ENCODE data around the gene SLC27A4.

DNA sequence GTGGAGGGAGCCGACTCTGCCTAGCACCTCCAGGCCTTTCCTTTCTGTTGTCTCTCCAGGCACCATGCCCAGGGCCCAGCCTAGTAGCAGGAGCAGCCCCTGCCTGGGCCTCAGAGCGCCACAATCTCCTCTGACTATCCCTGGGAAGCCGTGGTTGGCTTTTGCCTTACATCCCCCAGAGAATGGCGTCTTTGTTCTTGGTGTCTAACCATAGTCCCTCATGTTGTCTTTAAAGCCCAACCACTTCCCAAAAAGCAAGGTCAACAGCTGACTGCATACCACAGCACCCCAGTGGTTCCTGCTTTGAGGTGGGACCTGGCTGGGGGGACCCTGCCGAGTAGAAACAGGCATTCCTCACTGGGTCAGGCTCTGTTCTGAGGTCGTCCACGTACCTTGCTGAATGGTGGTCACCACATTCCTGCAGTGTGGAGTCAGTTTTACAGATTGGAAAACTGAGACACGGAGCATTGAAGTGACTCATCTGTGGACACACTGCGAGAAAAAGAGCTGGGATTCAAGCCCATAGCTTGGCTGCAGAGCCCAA, 66.6 kb downstream of the SLC27A4 start:
- TF ChIP-seq CTCF (IDR thresholded peaks at IDR 0.05) (no peak), ZFX (IDR thresholded peaks at IDR 0.05; ENCODE audit: borderline replicate concordance) (no peak)
